ENCODE measurements around the gene KRIT1.

The KRIT1 gene

DNA sequence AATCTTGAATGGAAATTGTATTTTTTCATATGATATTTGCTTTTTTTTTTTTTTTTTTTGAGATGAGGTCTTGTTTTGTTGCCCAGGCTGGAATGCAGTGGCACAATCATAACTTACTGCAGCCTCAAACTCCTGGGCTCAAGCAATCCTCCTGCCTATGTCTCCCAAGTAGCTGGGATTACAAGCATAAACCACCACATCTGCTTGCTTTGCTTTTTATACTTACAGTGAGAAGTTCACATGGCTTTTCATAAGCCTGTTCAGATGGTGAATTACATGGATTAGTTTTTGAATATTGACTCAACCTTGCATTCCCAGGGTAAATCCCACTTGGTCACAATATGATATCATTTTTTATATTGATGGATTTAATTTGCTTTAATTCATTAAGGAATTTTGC lies 88.7 kb downstream of the KRIT1 start:
- DNase-seq (ENCODE audit: low read depth in 1 of 2, low spot score in 1 of 2), result no peak

DNA sequence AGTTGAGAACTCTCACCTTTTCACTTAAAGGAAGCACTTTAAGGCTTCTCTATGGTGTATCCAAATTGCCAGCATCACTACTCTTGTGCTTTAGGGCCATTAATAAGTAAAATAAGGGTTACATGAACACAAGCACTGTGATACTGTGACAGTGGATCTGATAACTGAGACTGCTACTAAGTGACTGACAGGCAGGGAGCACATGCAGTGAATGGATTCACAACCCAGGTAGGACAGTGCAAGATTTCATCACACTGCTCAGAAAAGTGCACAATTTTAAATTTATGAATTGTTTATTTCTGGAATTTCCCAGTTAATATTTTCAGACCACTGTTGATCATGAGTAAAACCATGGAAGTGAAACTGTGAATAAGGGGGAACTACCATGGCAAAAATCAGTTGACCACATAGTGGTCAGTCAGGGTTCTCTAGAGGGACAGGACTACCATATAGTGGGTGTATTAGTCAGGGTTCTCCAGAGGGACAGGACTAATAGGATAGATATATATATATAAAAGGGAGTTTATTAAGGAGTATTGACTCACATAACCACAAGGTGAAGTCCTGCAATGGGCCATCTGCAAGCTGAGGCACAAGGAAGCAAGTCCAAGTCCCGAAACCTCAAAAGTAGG lies 90.5 kb downstream of the KRIT1 start:
- DNase-seq (ENCODE audit: low read depth in 1 of 2, low spot score in 1 of 2), result no peak

DNA sequence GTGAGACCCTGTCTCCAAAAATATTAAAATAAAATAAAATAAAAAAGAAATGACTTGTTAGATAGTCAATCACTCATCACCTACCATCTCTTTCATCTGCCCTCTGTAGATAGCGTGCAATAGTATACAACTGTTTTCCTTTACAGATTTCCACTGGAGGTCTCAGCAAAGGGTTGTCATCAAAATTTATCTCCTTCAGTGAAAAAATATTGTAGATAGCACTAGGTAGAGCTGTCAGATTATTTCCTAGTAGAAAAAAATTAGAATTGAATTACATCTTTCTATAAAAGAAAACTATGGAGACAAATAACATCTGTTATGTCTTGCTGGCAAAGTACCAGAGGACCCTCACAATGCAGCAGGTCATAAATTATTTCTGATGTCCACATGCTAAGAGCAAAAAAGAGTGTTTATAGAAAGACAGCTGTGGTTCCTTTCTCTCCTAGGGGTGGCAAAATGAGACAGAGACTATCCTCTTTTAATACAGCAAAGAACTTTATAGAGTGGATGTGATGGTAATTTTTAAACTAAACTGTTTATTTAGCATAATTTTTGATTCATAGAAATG lies 95.2 kb downstream of the KRIT1 start:
- DNase-seq (ENCODE audit: low read depth in 1 of 2, low spot score in 1 of 2), result no peak

DNA sequence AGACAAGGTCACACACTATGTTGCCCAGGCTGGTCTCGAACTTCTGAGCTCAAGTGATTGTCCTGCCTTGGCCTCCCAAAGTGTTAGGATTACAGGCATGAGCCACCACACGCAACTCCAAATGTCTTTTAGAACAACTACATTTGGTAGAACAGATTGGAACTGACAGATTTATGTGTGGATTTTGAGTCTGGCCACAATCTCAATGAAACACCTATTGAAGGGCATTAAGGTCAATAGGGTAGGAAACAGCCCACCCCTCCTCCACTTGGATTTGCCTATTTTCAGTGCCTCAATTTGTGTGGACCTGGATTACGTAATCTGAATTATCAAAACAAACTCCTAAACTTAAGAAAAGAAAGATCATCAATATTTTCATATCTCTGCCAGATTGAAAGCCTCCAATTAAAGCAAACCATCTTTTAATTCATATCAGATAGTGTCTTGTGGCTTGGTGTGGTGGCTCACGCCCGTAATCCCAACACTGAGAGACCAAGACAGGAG lies 95.9 kb downstream of the KRIT1 start:
- DNase-seq (ENCODE audit: low read depth in 1 of 2, low spot score in 1 of 2), result no peak
